ENCODE data around the gene OR2T4. TPM values are rescaled to one million over a fixed set of nuclear protein-coding genes. Genes with fewer than 3 reads are reported as not detected.

Gene OR2T4
- total and polyA plus RNA-seq, 10 of the 15 experiments (the other 5 are each of a cell fraction or from before 2014, with no cell fraction given), result 0.22 to 0.30 TPM; not detected in 8

DNA sequence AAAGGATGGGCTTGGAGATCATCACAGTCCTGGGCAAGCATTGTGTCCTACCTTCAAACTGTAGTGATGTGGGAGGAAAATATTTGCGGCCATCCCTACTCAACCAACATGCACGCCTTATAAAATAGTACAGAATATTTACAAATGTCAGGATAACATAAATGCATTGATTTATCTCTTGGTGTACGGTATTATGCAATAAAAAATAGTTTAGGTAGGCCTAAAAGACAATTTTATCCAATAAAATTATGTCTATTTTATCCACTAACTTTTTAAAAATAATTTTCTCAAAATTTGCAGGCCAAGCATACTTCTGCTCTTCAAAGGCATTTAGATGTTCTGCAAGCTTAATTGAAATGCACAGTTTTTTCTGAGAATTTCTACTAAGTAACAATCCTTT, 41.3 kb downstream of the OR2T4 start, which contains the start of gene OR2T1:
TSS of gene OR2T1 (plus strand) at position 301 of the 400 bp plus-strand sequence. CDS start 3,100 bp downstream, outside the sequence.
- RAD21 ChIA-PET (ENCODE audit: unreplicated experiment), result no interaction called here
- Histone ChIP-seq H3K27me3 (replicated peaks in 1 of 2; ENCODE audit: control insufficient read depth in 2 of 2, insufficient read depth in 2 of 2, low read length in 1 of 2) (no peaks in the 10 kb centered on the region), H3K9ac (ENCODE audit: control insufficient read depth, insufficient read depth, low read length) (no peak within 1 kb of the TSS), H3K9me3 (replicated peaks; ENCODE audit: control insufficient read depth, insufficient read depth, low read length) (peaks cover 4% of the 10 kb centered on the region; the same call in 2 of the 3 replicates), H3K4me3 (no peak within 1 kb of the TSS), H3K4me2 (ENCODE audit: control insufficient read depth, insufficient read depth) (no peak within 1 kb of the TSS), H4K20me1 (ENCODE audit: control insufficient read depth, insufficient read depth) (no peaks in the 10 kb centered on the region), H3K36me3 (ENCODE audit: control insufficient read depth in 2 of 2, insufficient read depth in 2 of 2, low read length in 1 of 2) (no peaks in the 10 kb centered on the region; a peak in 1 of 4 replicates), H3K4me1 (ENCODE audit: control insufficient read depth, insufficient read depth, low read length) (peaks cover 8% of the 10 kb centered on the region), H3K27ac (ENCODE audit: control insufficient read depth, insufficient read depth) (no peak within 1 kb of the TSS), H2AFZ (ENCODE audit: control insufficient read depth, low read depth, low read length) (no peak within 1 kb of the TSS), H3K79me2 (ENCODE audit: control insufficient read depth, insufficient read depth, low read length) (no peaks in the 10 kb centered on the region)
- 62% methylated on average over 3 of the region's 3 CpGs for WGBS (ENCODE audit: insufficient coverage, insufficient replicate concordance, low lambda C conversion rate, missing lambda C conversion rate)
- POLR2A ChIA-PET, result no interaction called here
- CTCF ChIA-PET, result no interaction called here
- BruUV-seq (replicated peaks), result no TSS peak
- TF ChIP-seq RBBP5 (conservative IDR thresholded peaks at IDR 0.05) (no peak), SUZ12 (IDR thresholded peaks at IDR 0.05; ENCODE audit: unreplicated experiment) (no peak)
- in situ Hi-C loops (cut with MboI) (no loop called here), intact Hi-C loops (cut with micrococcal nuclease; ENCODE audit: unreplicated experiment) (no loop called here)
- ATAC-seq (no peak), DNase-seq (ENCODE audit: low read depth, low spot score) (no peak), FAIRE-seq (no peak)
- SMC1A ChIA-PET (ENCODE audit: uncharacterized antibody, unreplicated experiment), result interaction anchor here (1.0 to 3.1 kb wide), 3 partner anchors 283 to 404 kb away, joined by 3 to 18 read pairs (median 4); no protein-coding TSS in a partner anchor

GRCh38 chr1:248404024-248404423, 42.6 kb downstream of the OR2T4 start:
- intact Hi-C loops (cut with micrococcal nuclease; ENCODE audit: unreplicated experiment) (loop anchor here (1.0 to 2.0 kb wide), 3 partner anchors 161 to 401 kb away; no protein-coding TSS in a partner anchor), in situ Hi-C loops (cut with MboI) (no loop called here)
- 83% methylated on average over 6 of the region's 6 CpGs for WGBS (ENCODE audit: insufficient coverage, insufficient replicate concordance, low lambda C conversion rate, missing lambda C conversion rate)
- H3K9ac ChIP-seq (ENCODE audit: control insufficient read depth, insufficient read depth, low read length), result no peak overlapping the region
- peaks cover 8% of the 10 kb centered on the region for H3K4me1 ChIP-seq (ENCODE audit: control insufficient read depth, insufficient read depth, low read length)
- DNase-seq (ENCODE audit: low read depth, low spot score) (peak; percentile 76), FAIRE-seq (peak; percentile 98), ATAC-seq (no peak)
- H2AFZ ChIP-seq (ENCODE audit: control insufficient read depth, low read depth, low read length), result no peak overlapping the region
- no peak overlapping the region for H3K4me3 ChIP-seq
- ChIA-PET SMC1A (ENCODE audit: uncharacterized antibody, unreplicated experiment) (interaction anchor here (0.6 to 4.1 kb wide), 15 partner anchors 13 to 417 kb away, joined by 3 to 61 read pairs (median 4); no protein-coding TSS in a partner anchor), RAD21 (ENCODE audit: unreplicated experiment) (interaction anchor here (1.5 to 3.7 kb wide), 4 partner anchors 27 to 402 kb away, joined by 5 to 45 read pairs (median 20); no protein-coding TSS in a partner anchor), CTCF (interaction anchor here (1.0 to 2.0 kb wide), 11 partner anchors 17 to 410 kb away, joined by 3 to 44 read pairs (median 4); partner anchors contain the start of gene OR2T2), POLR2A (interaction anchor here (1.6 kb wide), 1 partner anchor 401 kb away, joined by 8 read pairs; no protein-coding TSS in a partner anchor)
- no peaks in the 10 kb centered on the region for H4K20me1 ChIP-seq (ENCODE audit: control insufficient read depth, insufficient read depth)
- H3K27ac ChIP-seq (ENCODE audit: control insufficient read depth, insufficient read depth), result no peak overlapping the region
- H3K4me2 ChIP-seq (ENCODE audit: control insufficient read depth, insufficient read depth), result no peak overlapping the region
- BruUV-seq (replicated peaks), result no TSS peak
- no peaks in the 10 kb centered on the region for H3K27me3 ChIP-seq (replicated peaks in 1 of 2; ENCODE audit: control insufficient read depth in 2 of 2, insufficient read depth in 2 of 2, low read length in 1 of 2)
- H3K79me2 ChIP-seq (ENCODE audit: control insufficient read depth, insufficient read depth, low read length), result no peaks in the 10 kb centered on the region
- peaks cover 6% of the 10 kb centered on the region; the same call in 2 of the 3 replicates for H3K9me3 ChIP-seq (replicated peaks; ENCODE audit: control insufficient read depth, insufficient read depth, low read length)
- H3K36me3 ChIP-seq (ENCODE audit: control insufficient read depth in 2 of 2, insufficient read depth in 2 of 2, low read length in 1 of 2), result no peaks in the 10 kb centered on the region; a peak in 1 of 4 replicates
- 0 out of 2 replicates have a peak, but pooled peaks have one; percentile 32 for TF ChIP-seq IRF4 (IDR thresholded peaks at IDR 0.05; ENCODE audit: low read depth, low read length)
- TF ChIP-seq BMI1 (IDR thresholded peaks at IDR 0.05; ENCODE audit: borderline replicate concordance), result no peak
- no peak for TF ChIP-seq ZZZ3 (IDR thresholded peaks at IDR 0.05; ENCODE audit: control insufficient read depth, insufficient read length, low read depth)
- TF ChIP-seq RAD21 (IDR thresholded peaks at IDR 0.05; ENCODE audit: insufficient read depth, low read depth, low read length), result peak; percentile 51
- TF ChIP-seq RELA (IDR thresholded peaks at IDR 0.05; ENCODE audit: borderline replicate concordance, partially characterized antibody), result no peak
- TF ChIP-seq ESRRA (IDR thresholded peaks at IDR 0.05; ENCODE audit: low read length), result no peak
- TF ChIP-seq, protein P1, sequence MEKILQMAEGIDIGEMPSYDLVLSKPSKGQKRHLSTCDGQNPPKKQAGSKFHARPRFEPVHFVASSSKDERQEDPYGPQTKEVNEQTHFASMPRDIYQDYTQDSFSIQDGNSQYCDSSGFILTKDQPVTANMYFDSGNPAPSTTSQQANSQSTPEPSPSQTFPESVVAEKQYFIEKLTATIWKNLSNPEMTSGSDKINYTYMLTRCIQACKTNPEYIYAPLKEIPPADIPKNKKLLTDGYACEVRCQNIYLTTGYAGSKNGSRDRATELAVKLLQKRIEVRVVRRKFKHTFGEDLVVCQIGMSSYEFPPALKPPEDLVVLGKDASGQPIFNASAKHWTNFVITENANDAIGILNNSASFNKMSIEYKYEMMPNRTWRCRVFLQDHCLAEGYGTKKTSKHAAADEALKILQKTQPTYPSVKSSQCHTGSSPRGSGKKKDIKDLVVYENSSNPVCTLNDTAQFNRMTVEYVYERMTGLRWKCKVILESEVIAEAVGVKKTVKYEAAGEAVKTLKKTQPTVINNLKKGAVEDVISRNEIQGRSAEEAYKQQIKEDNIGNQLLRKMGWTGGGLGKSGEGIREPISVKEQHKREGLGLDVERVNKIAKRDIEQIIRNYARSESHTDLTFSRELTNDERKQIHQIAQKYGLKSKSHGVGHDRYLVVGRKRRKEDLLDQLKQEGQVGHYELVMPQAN (conservative IDR thresholded peaks at IDR 0.05), result no peak
- TF ChIP-seq ZBTB11 (CRISPR knock-in tag; IDR thresholded peaks at IDR 0.05), result no peak
- no peak for TF ChIP-seq KDM1A (IDR thresholded peaks at IDR 0.05; ENCODE audit: borderline replicate concordance)
- peak; percentile 36; the same call in 1 of the 2 replicates for TF ChIP-seq SMC3 (IDR thresholded peaks at IDR 0.05; ENCODE audit: borderline replicate concordance, low read length)
